C4-2B (cell line): ENCODE data around the gene MBOAT2.

Experiments used
- ZFX ChIP-seq: fragments of 450-650 bp; IDR thresholded peaks from 2 replicates; pipeline ENCODE4 v1.6.1; 2017
- TF ChIP-seq, protein P1 (sequence below): fragments of 450-650 bp; conservative IDR thresholded peaks from 2 replicates; pipeline ENCODE4 v1.5.1; 2017; ENCODE audit warnings: mild to moderate bottlenecking

DNA sequence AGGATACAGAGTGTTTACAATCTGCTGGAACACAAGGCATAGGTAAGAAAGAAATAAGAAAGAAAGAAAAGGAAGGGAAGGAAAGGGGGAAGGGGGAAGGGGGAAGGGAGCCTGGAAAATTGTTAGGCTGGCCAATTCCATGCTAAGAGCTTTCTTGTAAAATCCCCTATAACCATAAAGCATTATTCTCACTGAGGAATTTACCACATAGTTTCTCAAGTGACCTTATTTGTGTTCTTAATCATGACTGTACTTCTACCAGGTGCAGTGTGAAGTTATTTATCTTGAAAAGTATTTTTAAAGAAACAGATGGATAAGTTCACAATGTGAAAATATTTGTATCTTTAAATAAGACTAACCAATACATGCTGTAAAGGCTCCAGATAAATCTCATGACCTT, 126.9 kb downstream of the MBOAT2 start:
- TF ChIP-seq, protein P1, sequence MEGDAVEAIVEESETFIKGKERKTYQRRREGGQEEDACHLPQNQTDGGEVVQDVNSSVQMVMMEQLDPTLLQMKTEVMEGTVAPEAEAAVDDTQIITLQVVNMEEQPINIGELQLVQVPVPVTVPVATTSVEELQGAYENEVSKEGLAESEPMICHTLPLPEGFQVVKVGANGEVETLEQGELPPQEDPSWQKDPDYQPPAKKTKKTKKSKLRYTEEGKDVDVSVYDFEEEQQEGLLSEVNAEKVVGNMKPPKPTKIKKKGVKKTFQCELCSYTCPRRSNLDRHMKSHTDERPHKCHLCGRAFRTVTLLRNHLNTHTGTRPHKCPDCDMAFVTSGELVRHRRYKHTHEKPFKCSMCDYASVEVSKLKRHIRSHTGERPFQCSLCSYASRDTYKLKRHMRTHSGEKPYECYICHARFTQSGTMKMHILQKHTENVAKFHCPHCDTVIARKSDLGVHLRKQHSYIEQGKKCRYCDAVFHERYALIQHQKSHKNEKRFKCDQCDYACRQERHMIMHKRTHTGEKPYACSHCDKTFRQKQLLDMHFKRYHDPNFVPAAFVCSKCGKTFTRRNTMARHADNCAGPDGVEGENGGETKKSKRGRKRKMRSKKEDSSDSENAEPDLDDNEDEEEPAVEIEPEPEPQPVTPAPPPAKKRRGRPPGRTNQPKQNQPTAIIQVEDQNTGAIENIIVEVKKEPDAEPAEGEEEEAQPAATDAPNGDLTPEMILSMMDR = no peak
- TF ChIP-seq ZFX = no peak
